HG03460 (cell line): ENCODE results near the gene SSPN.
"Not testable (repeated sequence)": the region's sequence is repeated elsewhere in the genome, so short reads cannot be mapped to it uniquely, and the experiment has no call there.

ENCODE experiments used
- ATAC-seq: cut with Tn5 transposase; IDR thresholded peaks from one replicate; pipeline ENCODE4 v1.9.1; 2021; ENCODE audit not compliant: unreplicated experiment

SSPN gene

GRCh38 chr12:26226629-26227360 lies 31.4 kb downstream of the SSPN start:
- ATAC-seq: no peak

DNA sequence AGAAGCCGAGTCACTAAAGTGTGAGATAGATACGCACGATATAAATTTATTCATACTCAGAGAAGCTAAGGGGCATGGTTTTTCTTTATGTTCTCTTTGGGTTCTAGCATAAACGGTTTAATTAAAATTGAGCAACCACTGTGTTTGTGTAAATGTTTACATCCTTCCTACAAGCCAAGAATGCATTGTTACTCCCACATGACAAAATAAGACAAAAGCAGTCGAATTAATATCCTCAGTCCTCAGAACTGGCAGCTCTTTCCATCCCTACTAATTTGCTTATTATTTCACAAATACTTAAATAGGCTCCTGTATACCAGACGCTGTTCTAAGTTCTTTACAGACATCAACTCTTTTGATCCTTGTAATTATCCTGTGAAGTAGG lies 32.0 kb downstream of the SSPN start:
- no peak for ATAC-seq

GRCh38 chr12:26229910-26230309 lies 34.5 kb downstream of the SSPN start:
- no peak for ATAC-seq

GRCh38 chr12:26231470-26231869 lies 36.1 kb downstream of the SSPN start:
- ATAC-seq: no peak

- ATAC-seq: no peak
Measured at GRCh38 chr12:26231921-26232320, 36.5 kb downstream of the SSPN start.

DNA sequence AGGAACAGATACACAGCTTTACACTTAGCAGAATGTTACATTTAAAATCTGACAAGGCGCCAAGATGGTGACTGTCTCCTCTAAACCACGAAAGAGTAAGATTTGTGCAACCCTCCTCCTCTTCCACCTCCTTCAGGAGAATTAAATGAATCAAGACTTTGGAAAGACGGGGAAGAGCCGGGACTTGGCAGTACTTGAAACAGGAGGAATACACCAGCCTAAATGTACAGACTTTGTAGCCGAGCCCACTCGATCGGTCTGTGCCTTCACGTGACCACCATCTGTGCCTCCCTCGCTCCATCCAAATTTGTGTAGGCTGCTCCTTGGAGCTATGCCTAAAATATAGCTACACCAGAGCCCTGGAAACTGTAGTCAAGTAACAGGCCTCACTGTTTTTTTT lies 38.3 kb downstream of the SSPN start:
- no peak for ATAC-seq

GRCh38 chr12:26235465-26235864 lies 40.1 kb downstream of the SSPN start:
- ATAC-seq: not testable (repeated sequence)

DNA sequence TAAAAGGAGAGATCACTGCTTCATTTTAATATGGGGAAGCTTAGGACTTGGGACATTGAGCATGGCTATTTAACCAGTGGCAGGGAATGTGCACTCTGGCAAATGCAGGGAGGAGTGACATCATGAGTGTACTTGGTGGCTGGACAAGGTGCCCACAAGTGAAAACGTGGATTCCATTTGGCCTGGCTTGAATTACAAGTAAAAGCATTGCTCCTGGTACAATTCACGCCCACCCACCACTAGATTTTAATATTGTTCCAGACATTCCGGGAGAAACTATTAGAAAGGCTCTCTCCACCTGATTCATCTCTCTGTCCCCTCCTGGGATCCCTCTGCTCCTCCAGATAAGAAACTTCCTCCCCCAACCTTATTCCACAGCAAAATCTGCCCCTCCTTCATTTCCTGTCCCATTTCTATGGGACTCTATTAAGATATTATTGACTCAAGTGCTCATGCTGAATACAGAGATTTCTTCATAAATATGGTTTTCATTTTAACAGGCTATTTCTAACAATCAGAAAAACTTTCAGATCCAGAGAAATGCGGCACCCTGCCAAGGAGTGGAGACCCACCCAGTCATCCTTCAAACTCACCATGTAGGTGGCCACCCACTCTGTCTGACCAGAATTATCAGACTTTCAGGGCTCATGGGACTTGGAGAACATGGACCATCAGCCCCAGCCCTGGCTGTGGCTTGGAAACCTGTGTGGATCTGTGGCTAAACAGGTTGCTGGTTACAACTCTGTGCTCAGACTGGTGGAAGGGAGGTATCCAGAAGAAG lies 43.2 kb downstream of the SSPN start:
- no peak for ATAC-seq

DNA sequence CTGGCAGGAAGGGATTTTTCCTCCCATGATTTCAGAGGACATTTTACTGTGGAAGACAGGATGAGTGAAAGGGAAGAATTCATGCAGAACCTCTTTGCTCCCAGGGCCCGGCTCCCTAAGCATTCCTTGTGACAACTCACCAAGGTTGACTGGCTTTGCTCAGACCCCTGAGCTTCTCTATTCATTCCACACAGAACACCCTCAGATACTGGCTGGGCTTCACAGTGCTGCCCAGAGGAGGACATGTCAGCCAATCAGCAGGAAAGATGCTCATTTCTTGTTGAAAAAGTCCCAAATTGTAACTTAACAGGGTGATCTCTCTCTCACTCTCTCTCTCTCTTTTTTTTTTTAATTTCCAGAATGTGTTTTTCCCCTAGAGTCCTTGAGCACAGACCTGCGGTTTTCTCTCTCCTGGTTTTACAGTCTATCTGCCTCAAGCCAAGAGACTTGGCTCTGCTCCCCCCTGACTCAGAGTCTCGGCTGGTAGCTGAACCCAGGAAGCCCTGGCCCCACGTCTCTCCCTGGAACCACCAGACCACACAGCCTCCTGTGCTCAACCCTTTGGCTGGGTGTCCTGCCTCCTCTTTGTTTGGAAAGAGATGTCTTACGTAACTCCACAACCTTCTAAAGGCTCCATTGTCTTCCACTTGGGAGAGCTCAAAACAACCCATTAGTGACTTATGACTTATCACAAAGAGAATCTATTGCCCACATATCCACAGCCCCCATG lies 43.9 kb downstream of the SSPN start:
- no peak for ATAC-seq

DNA sequence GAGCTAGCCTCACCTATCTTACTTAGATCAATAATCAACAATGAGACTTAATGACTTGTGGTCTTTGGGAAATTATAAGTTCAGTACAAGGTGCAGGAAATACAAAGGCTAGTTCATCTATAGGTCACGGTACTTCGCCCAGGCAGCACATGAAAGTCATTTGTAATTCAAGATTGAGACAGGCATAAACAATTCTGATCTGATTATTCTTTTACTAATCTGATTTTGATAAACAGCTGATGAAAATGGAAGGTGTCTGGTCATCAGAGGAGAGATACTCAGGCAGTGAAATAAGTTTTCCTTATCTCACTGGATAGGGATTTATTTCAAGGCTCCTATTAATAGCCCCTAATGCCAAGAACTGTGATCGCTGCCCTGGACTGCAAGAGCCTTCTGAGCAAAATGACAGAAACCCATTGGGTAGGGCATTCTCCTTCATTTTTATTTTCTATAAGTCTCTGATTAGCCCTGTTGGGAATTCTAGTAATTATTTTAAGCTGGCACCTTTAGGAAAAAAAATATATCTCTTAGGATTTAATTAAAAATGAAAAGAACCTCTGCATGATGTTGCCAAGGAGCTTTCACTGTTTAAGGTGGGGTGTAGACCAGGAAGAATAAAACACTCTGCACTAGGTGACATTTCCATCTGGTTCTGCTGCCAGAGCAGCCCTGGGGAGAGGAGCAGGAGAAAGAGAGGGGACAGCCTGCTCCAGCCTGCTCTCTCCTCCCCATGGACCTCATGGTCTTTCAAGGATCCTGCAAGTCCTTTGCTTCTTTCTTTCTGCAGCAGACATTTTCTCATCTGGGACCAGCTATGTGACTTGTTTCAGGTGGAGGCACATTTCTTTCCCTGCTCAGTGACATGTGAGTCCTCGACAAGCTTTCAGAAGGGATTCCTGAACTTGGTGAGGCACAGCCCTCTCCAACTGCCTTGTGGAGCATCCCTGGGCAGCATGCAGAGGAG lies 44.8 kb downstream of the SSPN start:
- no peak for ATAC-seq

GRCh38 chr12:26241080-26241479 lies 45.7 kb downstream of the SSPN start:
- ATAC-seq: no peak

DNA sequence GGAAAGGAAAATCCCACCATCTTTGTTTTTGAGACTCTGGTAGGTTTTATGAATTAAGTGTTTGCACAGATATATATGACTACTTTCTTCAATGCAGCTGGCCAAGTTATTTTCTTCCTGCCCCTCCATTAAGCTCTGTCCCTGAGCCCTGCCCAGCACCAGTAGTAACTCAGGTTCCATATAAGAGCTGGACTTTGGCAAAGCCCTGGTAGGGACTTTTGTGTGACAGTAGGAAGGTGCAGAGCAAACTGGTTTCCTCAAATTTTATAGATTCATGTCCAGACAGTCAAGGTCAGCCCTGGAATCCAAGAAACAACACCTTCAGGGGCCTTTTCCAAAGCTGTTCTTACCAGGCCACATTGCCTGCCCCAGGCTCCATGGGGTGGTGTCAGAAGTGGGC lies 47.3 kb downstream of the SSPN start:
- no peak for ATAC-seq

DNA sequence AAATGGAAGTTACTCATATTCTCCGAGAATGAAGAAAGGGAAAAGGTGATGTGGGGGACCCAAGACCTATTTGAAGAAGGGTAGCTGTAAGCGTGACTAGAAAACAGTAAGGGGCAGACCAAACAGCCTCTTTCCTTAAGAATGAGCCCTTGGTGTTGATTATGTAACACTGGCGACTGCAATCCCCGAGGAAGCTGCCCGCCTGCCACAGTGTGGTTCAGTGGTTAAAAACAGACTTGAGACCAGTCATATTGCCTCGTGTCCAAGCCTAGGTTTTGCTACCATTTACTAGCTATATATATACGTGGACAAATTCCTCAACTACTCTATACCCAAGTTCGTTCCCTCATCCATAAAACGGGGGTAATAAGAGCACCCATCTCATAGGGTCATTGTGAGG lies 49.1 kb downstream of the SSPN start:
- ATAC-seq: no peak

- no peak for ATAC-seq
Measured at GRCh38 chr12:26245175-26245942, 50.0 kb downstream of the SSPN start.

- ATAC-seq: no peak
Measured at GRCh38 chr12:26246483-26247164, 51.3 kb downstream of the SSPN start.

GRCh38 chr12:26247873-26248272 lies 52.5 kb downstream of the SSPN start:
- ATAC-seq: no peak

GRCh38 chr12:26250801-26251200 lies 55.4 kb downstream of the SSPN start:
- no peak for ATAC-seq

DNA sequence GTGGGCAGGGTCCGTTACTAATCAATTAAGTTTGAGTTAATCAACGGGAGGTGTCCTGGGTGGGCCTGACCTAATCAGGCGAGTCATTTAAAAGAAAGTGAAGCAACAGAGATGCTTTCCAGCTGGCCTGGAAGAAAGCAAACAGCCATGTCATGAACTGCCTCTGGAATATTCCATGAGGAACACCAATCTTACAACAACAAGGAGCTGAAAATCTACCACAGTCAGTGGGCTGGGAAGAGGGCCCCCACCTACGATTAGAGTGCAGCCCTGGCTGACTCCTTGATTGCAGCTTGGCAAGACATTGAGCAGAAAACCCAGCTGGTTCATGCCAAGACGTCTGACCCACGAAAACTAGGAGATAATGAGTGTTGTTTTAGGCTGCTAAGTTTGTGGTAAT lies 56.2 kb downstream of the SSPN start:
- no peak for ATAC-seq

DNA sequence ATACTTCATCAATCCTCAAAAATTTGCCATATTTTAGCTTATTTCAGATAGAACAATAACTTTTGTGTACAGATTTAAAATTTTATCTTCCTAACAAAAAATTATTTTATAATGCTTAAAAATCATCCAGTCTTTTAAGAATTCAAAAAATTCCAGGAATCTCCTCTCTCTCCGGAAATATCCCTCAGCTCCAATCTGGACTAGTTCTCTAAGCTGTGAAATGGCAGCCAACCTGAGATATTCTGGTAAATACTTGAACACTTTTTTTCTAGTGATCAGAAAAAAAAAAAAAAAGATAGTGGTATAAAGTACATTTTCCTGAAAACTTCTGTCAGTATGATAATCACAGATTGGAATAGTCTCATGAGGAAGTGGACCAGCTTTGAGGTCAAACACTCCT lies 57.6 kb downstream of the SSPN start:
- no peak for ATAC-seq
